ENCODE data around the gene CNPY1. TPM values are rescaled to one million over a fixed set of nuclear protein-coding genes. Genes with fewer than 3 reads are reported as not detected.

Gene CNPY1
- total RNA-seq, 1 donor from 2014 or later, result not detected

DNA sequence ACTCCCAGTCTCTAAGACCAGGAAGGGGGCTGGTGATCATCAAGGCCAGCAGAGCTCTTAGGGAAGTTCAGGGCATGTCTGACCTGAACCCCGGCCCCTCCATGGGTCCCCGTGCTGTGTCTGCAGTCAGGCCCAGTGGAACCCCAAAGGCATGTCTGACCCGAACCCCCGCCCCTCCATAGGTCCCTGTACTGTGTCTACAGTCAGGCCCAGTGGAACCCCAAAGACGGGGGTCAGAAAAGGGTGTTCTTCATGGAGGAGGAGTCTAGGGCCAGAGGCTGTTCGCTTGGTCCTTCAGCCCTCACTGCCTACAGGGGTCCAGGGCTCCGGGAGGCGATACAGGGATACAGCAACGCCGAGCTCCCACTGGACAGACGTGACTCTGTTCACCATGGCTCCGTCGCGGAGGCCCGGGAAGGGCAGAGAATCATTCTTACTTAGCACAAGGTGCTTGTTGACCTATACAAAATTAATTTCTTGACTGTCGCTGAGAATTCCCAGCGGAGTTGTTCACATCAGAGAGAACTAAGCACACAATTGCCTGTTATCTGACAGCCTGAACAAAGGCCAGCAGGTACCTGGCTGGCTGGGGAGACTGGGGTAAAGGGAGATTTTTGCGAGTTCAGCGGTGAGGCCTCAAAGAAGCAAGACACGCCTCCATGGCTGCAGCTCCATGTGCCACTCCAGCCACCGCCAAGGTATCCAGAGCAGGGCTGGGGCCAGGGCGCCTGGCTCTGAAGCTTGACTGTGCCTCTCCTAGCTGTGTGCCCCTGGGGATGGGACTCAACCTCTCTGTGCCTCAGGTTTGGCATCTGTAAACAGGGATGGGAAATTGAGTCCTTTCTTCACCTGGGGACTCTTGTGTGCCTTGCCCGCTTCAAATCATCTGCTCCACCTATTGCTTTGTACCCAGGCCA, 61.6 kb downstream of the CNPY1 start:
- Mint-ChIP-seq H3K4me3 (ENCODE audit: unreplicated experiment) (no peak overlapping the region), H3K36me3 (ENCODE audit: low read depth, unreplicated experiment) (peaks cover 4% of the 10 kb centered on the region), H3K9me3 (ENCODE audit: unreplicated experiment) (no peaks in the 10 kb centered on the region), H3K4me1 (ENCODE audit: unreplicated experiment) (peaks cover 43% of the 10 kb centered on the region), H3K27me3 (ENCODE audit: unreplicated experiment) (peaks cover 19% of the 10 kb centered on the region), H3K27ac (ENCODE audit: unreplicated experiment) (peak overlapping the region; percentile 30)
- DNase-seq (ENCODE audit: low spot score), result no peak
- TF ChIP-seq, protein P1, sequence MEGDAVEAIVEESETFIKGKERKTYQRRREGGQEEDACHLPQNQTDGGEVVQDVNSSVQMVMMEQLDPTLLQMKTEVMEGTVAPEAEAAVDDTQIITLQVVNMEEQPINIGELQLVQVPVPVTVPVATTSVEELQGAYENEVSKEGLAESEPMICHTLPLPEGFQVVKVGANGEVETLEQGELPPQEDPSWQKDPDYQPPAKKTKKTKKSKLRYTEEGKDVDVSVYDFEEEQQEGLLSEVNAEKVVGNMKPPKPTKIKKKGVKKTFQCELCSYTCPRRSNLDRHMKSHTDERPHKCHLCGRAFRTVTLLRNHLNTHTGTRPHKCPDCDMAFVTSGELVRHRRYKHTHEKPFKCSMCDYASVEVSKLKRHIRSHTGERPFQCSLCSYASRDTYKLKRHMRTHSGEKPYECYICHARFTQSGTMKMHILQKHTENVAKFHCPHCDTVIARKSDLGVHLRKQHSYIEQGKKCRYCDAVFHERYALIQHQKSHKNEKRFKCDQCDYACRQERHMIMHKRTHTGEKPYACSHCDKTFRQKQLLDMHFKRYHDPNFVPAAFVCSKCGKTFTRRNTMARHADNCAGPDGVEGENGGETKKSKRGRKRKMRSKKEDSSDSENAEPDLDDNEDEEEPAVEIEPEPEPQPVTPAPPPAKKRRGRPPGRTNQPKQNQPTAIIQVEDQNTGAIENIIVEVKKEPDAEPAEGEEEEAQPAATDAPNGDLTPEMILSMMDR (IDR thresholded peaks at IDR 0.05; ENCODE audit: unreplicated experiment), result no peak

DNA sequence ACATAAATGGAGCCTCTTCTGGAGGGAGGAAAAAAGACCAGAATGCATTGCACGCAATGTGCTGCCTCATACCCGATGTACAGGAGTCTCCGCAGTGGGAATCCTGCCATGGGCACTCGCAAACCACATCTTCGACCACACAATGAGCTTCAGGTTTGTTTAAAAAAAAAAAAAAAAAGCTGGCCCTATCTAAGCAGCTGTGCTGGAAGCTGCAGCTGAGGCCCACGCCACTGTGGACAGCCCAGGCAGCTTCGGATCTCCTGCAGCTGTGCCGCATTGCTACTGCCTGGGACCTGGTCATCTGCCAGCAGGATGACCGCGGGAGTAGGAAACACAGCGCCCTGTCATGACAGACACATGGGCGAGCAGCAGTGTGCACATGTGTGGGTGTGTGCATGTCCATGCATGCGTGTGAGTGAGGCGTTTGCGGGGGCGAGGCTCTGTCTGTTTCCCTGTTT, 62.5 kb downstream of the CNPY1 start:
- TF ChIP-seq, protein P1 (IDR thresholded peaks at IDR 0.05; ENCODE audit: unreplicated experiment), result no peak
- H3K36me3 Mint-ChIP-seq (ENCODE audit: low read depth, unreplicated experiment), result peaks cover 2% of the 10 kb centered on the region
- H3K4me3 Mint-ChIP-seq (ENCODE audit: unreplicated experiment), result no peak overlapping the region
- no peaks in the 10 kb centered on the region for H3K9me3 Mint-ChIP-seq (ENCODE audit: unreplicated experiment)
- no peak overlapping the region for H3K27ac Mint-ChIP-seq (ENCODE audit: unreplicated experiment)
- H3K4me1 Mint-ChIP-seq (ENCODE audit: unreplicated experiment), result peaks cover 37% of the 10 kb centered on the region
- DNase-seq (ENCODE audit: low spot score), result no peak
- peaks cover 15% of the 10 kb centered on the region for H3K27me3 Mint-ChIP-seq (ENCODE audit: unreplicated experiment)

DNA sequence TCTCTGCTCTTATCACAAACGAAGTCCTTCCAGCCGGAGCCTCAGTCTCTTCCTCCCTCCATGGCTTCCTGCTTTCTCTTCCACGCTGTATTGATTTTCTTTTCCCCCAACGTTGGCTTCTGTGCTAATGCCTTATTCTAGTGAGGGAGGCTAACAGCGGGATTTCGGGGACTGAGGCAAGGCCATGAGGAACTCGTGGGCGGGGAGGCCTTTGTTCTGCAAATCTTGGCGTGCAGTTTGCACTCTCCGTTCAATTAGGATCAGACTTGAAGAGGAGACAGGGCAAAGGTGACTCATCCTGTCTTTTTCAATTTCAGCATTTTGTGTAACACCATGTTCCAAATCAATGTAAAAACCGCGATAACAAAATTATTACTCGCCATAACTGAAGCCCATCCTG, 63.1 kb downstream of the CNPY1 start:
- TF ChIP-seq, protein P1 (IDR thresholded peaks at IDR 0.05; ENCODE audit: unreplicated experiment), result no peak
- DNase-seq (ENCODE audit: low spot score), result no peak
- H3K4me1 Mint-ChIP-seq (ENCODE audit: unreplicated experiment), result peaks cover 34% of the 10 kb centered on the region
- no peaks in the 10 kb centered on the region for H3K9me3 Mint-ChIP-seq (ENCODE audit: unreplicated experiment)
- H3K4me3 Mint-ChIP-seq (ENCODE audit: unreplicated experiment), result no peak overlapping the region
- peak overlapping the region; percentile 78 for H3K27ac Mint-ChIP-seq (ENCODE audit: unreplicated experiment)
- no peaks in the 10 kb centered on the region for H3K36me3 Mint-ChIP-seq (ENCODE audit: low read depth, unreplicated experiment)
- peaks cover 12% of the 10 kb centered on the region for H3K27me3 Mint-ChIP-seq (ENCODE audit: unreplicated experiment)

DNA sequence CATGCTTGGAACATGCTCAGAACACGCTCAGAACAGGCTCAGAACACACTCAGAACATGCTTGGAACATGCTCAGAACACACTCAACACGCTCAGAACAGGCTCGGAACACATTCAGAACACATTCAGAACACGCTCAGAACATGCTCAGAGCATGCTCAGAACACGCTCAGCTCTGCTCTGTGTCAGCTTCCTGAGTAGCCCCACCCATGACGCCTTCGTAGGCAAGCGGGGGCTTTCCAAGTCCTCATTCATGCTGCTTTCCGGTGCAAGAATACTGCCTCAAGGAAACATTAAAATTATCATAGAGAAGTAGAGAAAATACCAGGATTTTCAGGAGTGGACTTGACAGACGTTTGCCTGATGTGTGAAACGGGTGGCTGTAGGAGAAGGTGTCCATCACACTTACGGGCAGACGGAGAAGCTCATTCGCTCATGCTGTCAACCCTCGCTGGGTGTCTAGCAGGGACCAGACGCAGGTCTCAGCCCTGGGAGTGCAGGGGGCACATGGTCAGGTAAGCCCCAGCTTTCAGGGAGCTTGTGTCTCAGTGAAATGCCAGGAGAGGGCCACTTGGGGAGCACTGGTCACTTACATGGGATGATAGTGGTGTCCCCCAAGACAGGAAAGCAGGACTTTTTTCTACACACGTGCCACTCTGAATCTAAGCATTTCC, 63.7 kb downstream of the CNPY1 start:
- no peak for DNase-seq (ENCODE audit: low spot score)
- TF ChIP-seq, protein P1 (IDR thresholded peaks at IDR 0.05; ENCODE audit: unreplicated experiment), result no peak
- H3K4me1 Mint-ChIP-seq (ENCODE audit: unreplicated experiment), result peaks cover 31% of the 10 kb centered on the region
- no peak overlapping the region for H3K4me3 Mint-ChIP-seq (ENCODE audit: unreplicated experiment)
- no peaks in the 10 kb centered on the region for H3K36me3 Mint-ChIP-seq (ENCODE audit: low read depth, unreplicated experiment)
- peaks cover 11% of the 10 kb centered on the region for H3K27me3 Mint-ChIP-seq (ENCODE audit: unreplicated experiment)
- peak overlapping the region; percentile 78 for H3K27ac Mint-ChIP-seq (ENCODE audit: unreplicated experiment)
- no peaks in the 10 kb centered on the region for H3K9me3 Mint-ChIP-seq (ENCODE audit: unreplicated experiment)
